Measurements from ENCODE around the gene CCN5. TPM values are rescaled to one million over a fixed set of nuclear protein-coding genes. Genes with fewer than 3 reads are reported as not detected.

CCN5 gene
- total RNA-seq, 1 experiment from 2014 or later, result 0.20 TPM

DNA sequence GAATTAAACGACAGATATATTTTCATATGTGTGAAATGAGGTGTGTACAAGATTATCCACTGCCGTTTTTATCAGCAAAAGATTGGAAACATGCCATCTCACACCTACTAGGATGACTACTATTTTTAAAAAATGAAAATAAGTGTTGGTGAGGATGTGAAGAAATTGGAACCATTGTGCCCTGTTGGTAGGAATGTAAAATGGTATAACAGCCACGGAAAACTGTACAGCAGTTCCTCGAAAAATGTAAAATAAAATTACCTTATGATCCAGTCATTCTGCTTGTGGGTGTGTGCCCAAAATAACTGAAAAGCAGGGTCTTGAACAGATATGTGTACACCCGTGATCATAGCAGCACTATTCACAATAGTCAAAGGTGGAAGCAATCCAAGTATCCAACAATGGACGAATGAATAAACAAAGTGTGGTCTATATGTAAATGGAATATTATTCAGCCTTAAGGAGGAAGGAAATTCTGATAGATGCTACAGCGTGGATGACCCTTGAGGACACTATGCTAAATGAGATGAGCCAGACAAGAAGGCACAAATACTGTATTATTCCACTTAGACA lies 27.0 kb upstream of the CCN5 start:
- intact Hi-C loops (cut with micrococcal nuclease; ENCODE audit: unreplicated experiment), result loop anchor here (10.0 kb wide), 1 partner anchor 607 kb away; no protein-coding TSS in a partner anchor
- no peak overlapping the region for H2AFZ ChIP-seq

DNA sequence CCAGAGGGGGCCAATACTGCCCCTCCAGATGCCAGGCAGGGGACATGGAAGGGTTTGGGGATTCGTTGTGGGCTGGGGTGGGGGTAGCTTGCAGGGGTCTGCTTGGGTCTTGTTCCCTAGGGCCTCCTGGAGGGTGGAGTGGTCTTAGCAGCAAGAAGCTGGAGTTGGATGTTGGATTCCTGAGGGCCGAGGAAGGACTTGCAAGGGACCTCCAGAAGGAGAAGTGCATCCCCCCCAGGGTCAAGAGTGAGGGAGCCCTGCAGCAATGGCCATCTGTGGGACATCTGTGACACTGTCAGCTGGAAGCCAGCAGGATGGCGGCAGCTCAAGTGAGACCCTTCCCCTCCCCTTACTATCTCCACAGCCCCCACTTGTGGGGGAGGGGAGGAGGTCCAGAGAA lies 25.4 kb upstream of the CCN5 start:
- Histone ChIP-seq H3K79me2 (ENCODE audit: low read depth) (no peaks in the 10 kb centered on the region), H3K4me3 (no peak overlapping the region), H2AFZ (no peak overlapping the region), H3K36me3 (ENCODE audit: low read depth) (no peaks in the 10 kb centered on the region), H3K9me3 (ENCODE audit: insufficient read depth, low read depth) (peaks cover 5% of the 10 kb centered on the region; the same call in 1 of the 2 replicates), H3K4me1 (replicated peaks; ENCODE audit: insufficient read depth) (peaks cover 22% of the 10 kb centered on the region), H3K4me2 (no peak overlapping the region), H3F3A (ENCODE audit: insufficient read depth, low read depth) (peaks cover 29% of the 10 kb centered on the region; the same call in 1 of the 2 replicates), H3K9me2 (ENCODE audit: insufficient read depth) (no peaks in the 10 kb centered on the region), H4K20me1 (ENCODE audit: insufficient read depth) (no peaks in the 10 kb centered on the region), H3K27me3 (ENCODE audit: insufficient read depth, low read depth) (no peaks in the 10 kb centered on the region), H3K27ac (no peak overlapping the region)
- no peak for DNase-seq
- intact Hi-C loops (cut with micrococcal nuclease; ENCODE audit: unreplicated experiment), result loop anchor here (10.0 kb wide), 1 partner anchor 605 kb away; no protein-coding TSS in a partner anchor
- BruUV-seq (replicated peaks), result no TSS peak
- TF ChIP-seq EZH2 (IDR thresholded peaks at IDR 0.05; ENCODE audit: low read depth), result no peak
- TF ChIP-seq, protein P1, sequence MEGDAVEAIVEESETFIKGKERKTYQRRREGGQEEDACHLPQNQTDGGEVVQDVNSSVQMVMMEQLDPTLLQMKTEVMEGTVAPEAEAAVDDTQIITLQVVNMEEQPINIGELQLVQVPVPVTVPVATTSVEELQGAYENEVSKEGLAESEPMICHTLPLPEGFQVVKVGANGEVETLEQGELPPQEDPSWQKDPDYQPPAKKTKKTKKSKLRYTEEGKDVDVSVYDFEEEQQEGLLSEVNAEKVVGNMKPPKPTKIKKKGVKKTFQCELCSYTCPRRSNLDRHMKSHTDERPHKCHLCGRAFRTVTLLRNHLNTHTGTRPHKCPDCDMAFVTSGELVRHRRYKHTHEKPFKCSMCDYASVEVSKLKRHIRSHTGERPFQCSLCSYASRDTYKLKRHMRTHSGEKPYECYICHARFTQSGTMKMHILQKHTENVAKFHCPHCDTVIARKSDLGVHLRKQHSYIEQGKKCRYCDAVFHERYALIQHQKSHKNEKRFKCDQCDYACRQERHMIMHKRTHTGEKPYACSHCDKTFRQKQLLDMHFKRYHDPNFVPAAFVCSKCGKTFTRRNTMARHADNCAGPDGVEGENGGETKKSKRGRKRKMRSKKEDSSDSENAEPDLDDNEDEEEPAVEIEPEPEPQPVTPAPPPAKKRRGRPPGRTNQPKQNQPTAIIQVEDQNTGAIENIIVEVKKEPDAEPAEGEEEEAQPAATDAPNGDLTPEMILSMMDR (conservative IDR thresholded peaks at IDR 0.05), result no peak
- ChIA-PET CTCF (no interaction called here), POLR2A (ENCODE audit: unreplicated experiment) (no interaction called here)

More for the DNA sequence above, 27.0 kb upstream of the CCN5 start:
- Histone ChIP-seq H3K9me2 (ENCODE audit: insufficient read depth) (no peaks in the 10 kb centered on the region), H4K20me1 (ENCODE audit: insufficient read depth) (no peaks in the 10 kb centered on the region), H3K9me3 (ENCODE audit: insufficient read depth, low read depth) (peaks cover 5% of the 10 kb centered on the region; the same call in 1 of the 2 replicates), H3K27me3 (ENCODE audit: insufficient read depth, low read depth) (no peaks in the 10 kb centered on the region), H3K4me2 (no peak overlapping the region), H3K4me1 (replicated peaks; ENCODE audit: insufficient read depth) (peaks cover 26% of the 10 kb centered on the region), H3K79me2 (ENCODE audit: low read depth) (no peaks in the 10 kb centered on the region), H3K36me3 (ENCODE audit: low read depth) (no peaks in the 10 kb centered on the region), H3K27ac (no peak overlapping the region), H3K4me3 (no peak overlapping the region), H3F3A (ENCODE audit: insufficient read depth, low read depth) (peaks cover 28% of the 10 kb centered on the region)
- CTCF ChIA-PET, result interaction anchor here (0.6 kb wide), 1 partner anchor 139 kb away, joined by 9 read pairs; no protein-coding TSS in a partner anchor
- no TSS peak for BruUV-seq (replicated peaks)
- TF ChIP-seq, protein P1 (conservative IDR thresholded peaks at IDR 0.05), result no peak; the same call in 1 of the 2 replicates
- no peak for TF ChIP-seq EZH2 (IDR thresholded peaks at IDR 0.05; ENCODE audit: low read depth)
- POLR2A ChIA-PET (ENCODE audit: unreplicated experiment), result interaction anchor here (0.6 kb wide), 1 partner anchor 32 kb away, joined by 6 read pairs; no protein-coding TSS in a partner anchor
- no peak for DNase-seq

DNA sequence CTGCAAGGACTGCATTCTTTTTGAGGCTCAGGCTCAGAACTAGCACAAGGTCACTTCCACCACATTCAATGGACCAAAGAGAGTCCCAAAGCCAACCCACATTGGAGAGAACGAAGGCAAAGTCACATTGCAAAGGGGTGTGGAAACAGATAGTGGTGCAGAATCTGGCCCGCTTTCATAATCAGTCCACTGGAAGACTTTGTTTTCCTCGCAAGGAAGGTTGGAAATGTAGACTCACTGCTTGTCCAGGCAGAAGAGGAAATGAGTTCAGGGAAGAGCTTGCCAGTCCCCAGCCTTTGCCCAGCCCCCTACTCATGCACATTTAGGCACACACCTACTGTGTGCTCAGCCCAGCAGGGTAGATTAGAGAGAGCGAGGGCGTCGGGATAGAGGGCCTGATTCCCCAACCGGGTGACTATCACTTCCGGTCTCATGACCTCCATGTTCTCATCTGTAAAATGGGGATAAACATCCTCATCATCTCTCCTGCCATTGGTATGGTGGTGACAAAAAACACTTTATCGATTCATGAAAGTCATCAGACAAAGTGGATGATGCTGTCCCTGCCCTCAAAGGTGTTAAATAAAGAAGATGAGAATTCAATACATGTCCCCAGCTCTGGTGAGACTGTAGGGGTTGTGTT lies 24.3 kb upstream of the CCN5 start:
- no peaks in the 10 kb centered on the region for H3K9me2 ChIP-seq (ENCODE audit: insufficient read depth)
- TF ChIP-seq, protein P1 (conservative IDR thresholded peaks at IDR 0.05), result no peak
- no peak for TF ChIP-seq EZH2 (IDR thresholded peaks at IDR 0.05; ENCODE audit: low read depth)
- peaks cover 5% of the 10 kb centered on the region; the same call in 1 of the 2 replicates for H3K9me3 ChIP-seq (ENCODE audit: insufficient read depth, low read depth)
- ChIA-PET CTCF (no interaction called here), POLR2A (ENCODE audit: unreplicated experiment) (no interaction called here)
- no peak for DNase-seq
- H4K20me1 ChIP-seq (ENCODE audit: insufficient read depth), result no peaks in the 10 kb centered on the region
- no peaks in the 10 kb centered on the region for H3K79me2 ChIP-seq (ENCODE audit: low read depth)
- peaks cover 20% of the 10 kb centered on the region for H3K4me1 ChIP-seq (replicated peaks; ENCODE audit: insufficient read depth)
- no peak overlapping the region for H3K4me3 ChIP-seq
- H3K36me3 ChIP-seq (ENCODE audit: low read depth), result no peaks in the 10 kb centered on the region
- no peaks in the 10 kb centered on the region for H3K27me3 ChIP-seq (ENCODE audit: insufficient read depth, low read depth)
- H3K27ac ChIP-seq, result no peak overlapping the region
- no peak overlapping the region for H2AFZ ChIP-seq
- H3K4me2 ChIP-seq, result no peak overlapping the region
- intact Hi-C loops (cut with micrococcal nuclease; ENCODE audit: unreplicated experiment), result no loop called here
- BruUV-seq (replicated peaks), result no TSS peak
- peaks cover 27% of the 10 kb centered on the region; the same call in 1 of the 2 replicates for H3F3A ChIP-seq (ENCODE audit: insufficient read depth, low read depth)

All from PC-9 (cell line).